Measurements from ENCODE around the gene KRTAP16-1. TPM values are rescaled to one million over a fixed set of nuclear protein-coding genes. Genes with fewer than 3 reads are reported as not detected.

The KRTAP16-1 gene
- total RNA-seq, 1 donor from 2014 or later = not detected

Other genes starting within 250 kb of the KRTAP16-1 start
- gene KRTAP2-3, start 249.2 kb downstream of the KRTAP16-1 start, total RNA-seq = not detected in 2 replicates
- gene KRTAP2-4, start 243.4 kb downstream of the KRTAP16-1 start, total RNA-seq = not detected in 2 replicates
- gene KRTAP4-7, start 225.2 kb downstream of the KRTAP16-1 start, total RNA-seq = not detected in 2 replicates
- gene KRTAP4-8, start 211.2 kb downstream of the KRTAP16-1 start, total RNA-seq = not detected in 2 replicates
- not detected in 2 replicates for gene KRTAP4-16, start 207.1 kb downstream of the KRTAP16-1 start, total RNA-seq
- gene KRTAP4-9, start 203.9 kb downstream of the KRTAP16-1 start, total RNA-seq = not detected in 2 replicates
- gene KRTAP4-11, start 190.9 kb downstream of the KRTAP16-1 start, total RNA-seq = not detected in 2 replicates
- not detected in 2 replicates for gene KRTAP4-12, start 185.1 kb downstream of the KRTAP16-1 start, total RNA-seq
- gene KRTAP4-6, start 168.8 kb downstream of the KRTAP16-1 start, total RNA-seq = not detected in 2 replicates
- not detected in 2 replicates for gene KRTAP4-5, start 159.5 kb downstream of the KRTAP16-1 start, total RNA-seq
- gene KRTAP4-4, start 148.6 kb downstream of the KRTAP16-1 start, total RNA-seq = not detected in 2 replicates
- not detected in 2 replicates for gene KRTAP4-3, start 141.1 kb downstream of the KRTAP16-1 start, total RNA-seq
- gene KRTAP4-2, start 131.1 kb downstream of the KRTAP16-1 start, total RNA-seq = not detected in 2 replicates
- gene KRTAP4-1, start 124.4 kb downstream of the KRTAP16-1 start, total RNA-seq = not detected in 2 replicates
- not detected in 2 replicates for gene KRTAP9-1, start 119.4 kb downstream of the KRTAP16-1 start, total RNA-seq
- gene KRTAP9-2, start 82.7 kb downstream of the KRTAP16-1 start, total RNA-seq = not detected in 2 replicates
- gene KRTAP9-3, start 76.9 kb downstream of the KRTAP16-1 start, total RNA-seq = not detected in 2 replicates
- not detected in 2 replicates for gene KRTAP9-8, start 71.3 kb downstream of the KRTAP16-1 start, total RNA-seq
- not detected in 2 replicates for gene KRTAP9-4, start 59.6 kb downstream of the KRTAP16-1 start, total RNA-seq
- not detected in 2 replicates for gene KRTAP9-9, start 53.9 kb downstream of the KRTAP16-1 start, total RNA-seq
- gene KRTAP9-6, start 43.9 kb downstream of the KRTAP16-1 start, total RNA-seq = not detected in 2 replicates
- gene KRTAP9-7, start 33.6 kb downstream of the KRTAP16-1 start, total RNA-seq = not detected in 2 replicates
- not detected in 2 replicates for gene KRTAP29-1, start 6.5 kb downstream of the KRTAP16-1 start, total RNA-seq
- gene KRTAP17-1, start 6.4 kb upstream of the KRTAP16-1 start, total RNA-seq = not detected in 2 replicates
- gene KRT33A, start 41.5 kb upstream of the KRTAP16-1 start, total RNA-seq = not detected in 2 replicates
- gene KRT33B, start 60.5 kb upstream of the KRTAP16-1 start, total RNA-seq = not detected in 2 replicates
- gene KRT34, start 73.0 kb upstream of the KRTAP16-1 start, total RNA-seq = not detected in 2 replicates
- gene KRT31, start 88.3 kb upstream of the KRTAP16-1 start, total RNA-seq = not detected in 2 replicates
- gene KRT37, start 115.3 kb upstream of the KRTAP16-1 start, total RNA-seq = not detected in 2 replicates
- not detected in 2 replicates for gene KRT38, start 131.7 kb upstream of the KRTAP16-1 start, total RNA-seq
- gene KRT32, start 158.1 kb upstream of the KRTAP16-1 start, total RNA-seq = not detected in 2 replicates
- not detected in 2 replicates for gene KRT35, start 171.8 kb upstream of the KRTAP16-1 start, total RNA-seq
- gene KRT36, start 180.6 kb upstream of the KRTAP16-1 start, total RNA-seq = not detected in 2 replicates
- not detected in 2 replicates for gene KRT13, start 196.3 kb upstream of the KRTAP16-1 start, total RNA-seq
- gene KRT15, start 209.6 kb upstream of the KRTAP16-1 start, total RNA-seq = not detected in 2 replicates
- not detected in 2 replicates for gene KRT19, start 219.0 kb upstream of the KRTAP16-1 start, total RNA-seq

All from T-helper 2 cell treated with Interferon-gamma antibody and Interleukin-4, amounts not matched to agents 100 ng/mL and 5 ng/mL, for 36 hours (primary cell).